HG03439 (cell line): ENCODE results near the gene CMBL.
A peak's percentile ranks its signal among the peaks of the same experiment; 100 is the strongest.
"Not testable (repeated sequence)": the region's sequence is repeated elsewhere in the genome, so short reads cannot be mapped to it uniquely, and the experiment has no call there.

Experiments
- ATAC-seq: cut with Tn5 transposase; IDR thresholded peaks from one replicate; pipeline ENCODE4 v1.9.1; 2021; ENCODE audit warnings: mild to moderate bottlenecking, moderate library complexity; ENCODE audit not compliant: unreplicated experiment

CMBL gene

GRCh38 chr5:10307206-10308148 lies at the start of gene CMBL:
CMBL (minus strand) TSS chr5:10307902; CDS start chr5:10290762, 17,140 bp downstream.
- peak; percentile 65 for ATAC-seq

DNA sequence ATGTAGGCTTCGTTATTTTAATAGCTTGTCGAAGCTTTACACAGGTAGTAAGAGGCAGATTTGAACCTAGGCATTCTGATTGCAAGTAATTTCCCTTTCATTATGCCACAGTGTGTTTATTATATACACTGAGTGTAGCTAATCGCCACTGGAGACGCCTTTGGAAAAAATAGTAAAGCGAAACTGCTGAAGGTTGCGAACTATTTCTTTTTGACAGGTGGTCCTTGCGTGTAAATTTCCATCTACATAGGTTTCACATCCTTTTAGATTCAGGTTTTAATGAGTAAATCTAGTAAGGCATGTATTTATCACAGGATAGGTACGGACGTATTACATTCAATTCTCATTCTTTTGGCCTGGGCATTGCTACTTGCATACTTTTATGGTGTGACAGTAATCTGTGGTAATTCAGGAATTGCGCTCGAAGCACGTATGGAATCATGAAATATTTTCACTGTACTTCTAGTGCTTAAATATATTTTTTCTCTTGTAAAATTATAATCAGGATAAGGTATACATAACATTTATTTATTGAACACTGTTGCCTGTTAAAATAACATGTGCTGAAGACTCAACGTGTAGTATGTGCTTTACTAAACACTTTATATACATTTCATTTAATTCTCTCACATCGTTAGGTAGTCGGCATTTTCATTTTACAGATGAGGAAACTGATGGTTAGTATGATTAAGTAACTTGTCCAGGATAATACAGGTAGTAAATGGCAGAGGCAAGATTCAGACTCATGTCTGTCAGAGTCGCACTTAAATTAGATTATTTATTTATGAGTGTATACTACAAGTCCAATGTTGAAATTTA lies 47.6 kb upstream of the CMBL start:
- no peak for ATAC-seq

DNA sequence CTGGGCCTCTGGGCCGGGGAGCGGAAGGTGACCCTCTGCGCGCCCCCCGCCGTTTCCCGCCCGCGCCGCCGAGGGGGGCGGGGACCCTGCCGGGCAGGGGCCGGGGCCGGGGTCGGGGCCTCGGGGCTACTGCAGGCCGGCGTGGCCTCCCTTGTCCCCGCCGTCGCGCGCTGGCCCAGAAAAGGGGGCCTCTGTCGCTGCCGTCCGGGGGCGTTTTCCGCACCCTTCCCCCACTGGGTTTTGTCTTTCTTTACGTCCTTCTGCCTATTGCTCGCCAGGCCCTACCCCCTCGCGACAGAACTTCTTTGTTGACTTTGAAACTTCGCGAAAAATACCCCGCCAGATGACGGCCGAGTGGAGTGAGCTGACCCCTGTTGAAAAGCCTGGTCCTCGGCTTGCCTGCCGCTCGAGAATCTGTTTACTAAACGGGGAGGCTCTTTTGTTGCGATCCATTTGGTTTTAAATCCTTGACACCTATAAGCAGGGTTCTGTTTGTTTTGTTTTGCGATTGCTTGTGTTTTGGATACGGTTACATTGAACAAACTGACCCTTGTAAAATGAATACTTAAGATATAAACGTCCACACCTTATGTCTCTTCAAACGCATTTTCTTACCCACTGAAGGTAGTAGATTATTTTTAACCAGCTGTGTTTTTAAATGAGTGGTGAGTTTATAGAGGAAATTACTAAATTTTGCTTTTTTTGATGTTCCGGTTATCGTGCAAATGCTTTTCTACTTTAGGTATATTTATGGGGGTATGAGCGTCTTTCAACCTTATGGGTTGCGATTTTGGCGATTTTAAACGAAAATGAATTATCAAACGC lies 46.6 kb upstream of the CMBL start:
- peak; percentile 24 for ATAC-seq

GRCh38 chr5:10353241-10354047 lies 45.7 kb upstream of the CMBL start, which contains the start of gene MARCHF6:
MARCHF6 (plus strand) TSS chr5:10353695; CDS start chr5:10353899, 204 bp downstream.
- peak; percentile 92 for ATAC-seq

DNA sequence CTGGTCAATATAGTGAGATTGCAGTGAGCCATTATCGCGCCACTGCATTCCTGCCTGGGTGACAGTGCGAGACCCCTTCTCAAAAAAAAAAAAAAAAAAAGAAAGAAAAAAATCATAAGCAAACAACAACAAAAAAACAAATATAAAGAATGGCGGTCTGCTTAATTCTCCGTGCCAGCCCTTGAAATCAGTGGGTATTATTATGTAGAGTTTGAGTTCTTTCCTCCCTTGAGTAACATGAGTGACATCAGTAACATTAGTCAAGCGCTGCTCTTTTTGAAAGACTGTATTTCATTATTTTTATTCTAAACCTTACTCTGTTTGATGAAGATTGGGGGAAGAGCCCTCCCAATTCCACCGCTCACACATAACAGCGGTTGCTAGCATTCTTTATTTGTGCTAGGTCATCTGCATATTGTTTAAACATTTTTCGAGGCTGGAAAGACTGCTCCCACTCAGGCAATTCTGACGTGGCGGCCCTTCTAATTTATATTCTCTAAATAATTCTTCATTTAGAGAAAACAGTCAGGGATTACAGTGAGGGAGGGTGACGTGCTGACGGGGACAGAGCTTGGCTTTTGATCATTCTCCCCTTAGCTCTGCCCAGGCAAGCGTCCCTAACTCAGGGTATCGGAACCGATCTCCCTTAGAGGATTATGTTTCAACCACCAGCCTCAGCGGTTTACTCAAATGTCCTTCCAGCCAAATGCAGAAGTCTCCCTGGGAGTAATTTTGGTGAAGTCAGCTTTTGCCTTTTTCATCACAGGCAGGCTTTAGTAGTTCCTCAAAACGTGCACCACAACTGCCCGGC lies 44.9 kb upstream of the CMBL start:
- peak; percentile 10 for ATAC-seq

- no peak for ATAC-seq
Measured at GRCh38 chr5:10351919-10352318, 44.2 kb upstream of the CMBL start.

DNA sequence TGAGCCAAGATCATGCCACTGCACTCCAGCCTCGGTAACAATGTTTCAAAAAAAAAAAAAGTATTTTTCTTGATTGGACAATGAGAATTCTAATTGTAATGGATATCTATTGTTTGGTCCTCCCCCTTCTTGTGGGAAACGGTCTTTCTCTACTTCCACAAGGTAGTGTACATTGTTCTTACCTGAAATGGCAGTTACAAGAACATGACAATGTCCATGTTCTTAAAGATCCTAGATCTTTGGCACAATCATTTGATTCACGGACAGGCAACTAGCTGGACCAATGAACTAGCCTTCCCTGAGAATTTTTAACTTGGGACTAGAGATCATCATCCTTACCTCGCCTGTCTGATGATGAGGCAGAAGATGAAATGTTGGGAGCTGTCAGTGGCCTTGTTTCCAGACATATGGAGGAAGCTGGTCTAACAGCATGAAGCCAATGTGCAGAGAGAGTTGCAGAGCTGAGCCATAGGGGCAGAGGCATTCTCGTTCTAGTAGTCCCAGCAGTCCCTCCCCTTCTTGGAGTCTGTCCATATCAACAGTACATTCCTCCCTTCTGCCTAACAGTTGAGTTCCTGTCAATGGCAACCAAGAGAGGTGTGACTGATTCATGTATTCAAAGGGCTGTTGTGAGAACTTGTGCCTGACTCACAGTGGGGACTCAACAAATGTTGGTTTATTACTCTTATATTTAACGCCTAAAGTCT lies 43.6 kb upstream of the CMBL start:
- ATAC-seq = no peak

GRCh38 chr5:10348258-10348657 lies 40.6 kb upstream of the CMBL start:
- ATAC-seq = no peak

DNA sequence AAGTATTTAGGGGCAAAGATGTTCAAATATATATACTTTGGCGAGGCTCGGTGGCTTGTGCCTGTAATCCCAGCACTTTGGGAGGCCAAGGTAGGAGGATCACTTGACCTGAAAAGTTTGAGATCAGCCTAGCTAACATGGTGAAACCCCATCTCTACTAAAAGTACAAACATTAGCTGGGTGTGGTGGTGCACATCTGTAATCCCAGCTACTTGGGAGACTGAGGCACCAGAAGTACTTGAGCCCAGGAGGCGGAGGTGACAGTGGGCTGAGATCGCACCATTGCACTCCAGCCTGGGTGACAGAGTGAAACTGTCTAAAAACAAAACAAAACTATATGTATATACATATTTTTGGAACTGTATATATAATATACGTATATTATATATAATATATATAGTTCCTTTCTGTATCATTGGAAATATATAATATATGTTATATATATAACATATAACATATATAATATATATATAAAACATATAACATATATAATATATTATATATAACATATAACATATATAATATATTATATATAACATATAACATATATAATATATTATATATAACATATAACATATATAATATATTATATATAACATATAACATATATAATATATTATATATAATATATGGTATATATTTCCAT lies 36.9 kb upstream of the CMBL start:
- not testable (repeated sequence) for ATAC-seq

- no peak for ATAC-seq
Measured at GRCh38 chr5:10343486-10343885, 35.8 kb upstream of the CMBL start.

- no peak for ATAC-seq
Measured at GRCh38 chr5:10339958-10340357, 32.3 kb upstream of the CMBL start.

DNA sequence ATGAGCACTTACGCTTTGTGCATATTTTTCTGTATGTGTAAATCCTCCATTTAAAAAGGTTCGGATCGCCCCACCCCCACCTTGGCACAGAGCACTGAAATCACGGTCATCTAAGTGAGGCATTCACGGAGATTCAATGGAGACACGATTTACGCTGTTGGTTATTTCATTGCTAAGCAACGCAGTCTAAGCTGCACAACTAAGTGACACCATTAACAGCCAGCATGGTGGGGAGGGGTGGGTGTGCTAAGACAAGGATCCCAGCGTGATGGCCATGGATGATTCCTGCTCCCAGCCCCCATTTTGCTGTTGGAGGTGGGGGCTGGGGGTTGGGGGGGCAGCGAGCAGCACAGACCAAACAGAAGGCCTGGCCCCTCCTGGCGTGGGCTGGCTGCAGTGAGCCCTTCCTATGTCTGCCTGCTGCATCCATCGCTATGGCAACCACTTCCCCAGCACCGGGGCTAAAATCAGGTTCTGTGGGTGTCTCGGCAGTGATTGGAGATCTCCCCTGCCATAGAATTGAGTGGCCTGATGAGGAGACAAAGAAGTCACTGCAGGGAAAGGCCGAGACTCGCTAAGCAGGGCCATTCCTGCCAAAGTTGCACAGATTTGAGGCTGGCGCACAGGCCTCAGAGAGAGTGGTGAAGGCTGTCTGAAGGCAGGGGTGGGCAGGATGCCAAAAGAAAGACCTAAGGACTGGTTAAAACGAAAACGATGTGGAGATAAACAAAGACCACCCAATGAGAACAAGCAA lies 31.5 kb upstream of the CMBL start:
- no peak for ATAC-seq

DNA sequence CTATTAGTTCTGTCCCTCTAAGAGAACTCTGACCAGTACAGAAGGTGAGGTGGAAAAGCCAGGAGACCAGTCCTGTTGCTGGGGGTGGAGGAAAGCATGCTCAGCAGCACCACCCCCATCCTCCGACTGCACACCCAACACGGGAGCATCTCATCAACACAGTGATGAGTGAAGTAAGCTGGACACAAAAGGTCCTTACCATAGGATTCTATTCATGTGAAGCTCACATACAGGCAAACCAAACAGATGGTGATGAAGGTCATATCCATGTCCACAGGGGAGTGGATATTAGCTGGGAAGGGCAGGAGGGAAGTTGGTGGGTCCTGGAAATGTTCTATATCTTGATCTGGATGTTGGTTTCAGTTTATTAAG lies 31.0 kb upstream of the CMBL start:
- ATAC-seq = no peak

DNA sequence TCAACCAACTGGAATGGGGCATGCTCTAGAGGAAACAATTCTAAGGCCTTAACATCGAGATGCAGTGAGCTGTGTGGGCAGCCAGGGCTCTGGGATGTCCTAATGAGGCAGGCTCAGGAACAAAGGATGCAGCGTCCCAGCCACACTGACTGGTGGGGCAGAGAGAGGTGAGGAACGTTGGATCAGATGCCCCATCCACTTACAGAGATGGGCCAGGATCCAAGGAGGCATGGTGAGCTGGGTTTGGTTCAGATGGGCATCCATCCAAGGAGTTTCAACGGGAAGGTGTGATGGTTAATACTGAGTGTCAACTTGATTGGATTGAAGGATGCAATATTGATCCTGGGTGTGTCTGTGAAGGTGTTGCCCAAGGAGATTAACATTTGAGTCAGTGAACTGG lies 30.3 kb upstream of the CMBL start:
- ATAC-seq = no peak

- no peak for ATAC-seq
Measured at GRCh38 chr5:10337107-10337506, 29.4 kb upstream of the CMBL start.

- no peak for ATAC-seq
Measured at GRCh38 chr5:10335711-10336470, 28.2 kb upstream of the CMBL start.

GRCh38 chr5:10334831-10335230 lies 27.1 kb upstream of the CMBL start:
- ATAC-seq = no peak
